Prostate gland (tissue), 2 donors: ENCODE measurements around the gene CDK5RAP2. TPM values are rescaled to one million over a fixed set of nuclear protein-coding genes. Genes with fewer than 3 reads are reported as not detected.

ENCODE experiments used
- DNase-seq: peaks from one replicate; pipeline ENCODE4 v3.0.0-alpha.2; 2019; ENCODE audit warnings: low spot score
- H3K27ac ChIP-seq, 2 donors: fragments of 200-600 bp; sonication (generic); 2 replicates each; pipeline ENCODE4 v1.5.1; 2017 to 2019
- H3K27me3 ChIP-seq: fragments of 200-600 bp; sonication (generic); replicated peaks from 2 replicates; pipeline ENCODE4 v1.5.1; 2019; ENCODE audit not compliant: insufficient read depth
- H3K36me3 ChIP-seq, 2 donors: fragments of 200-600 bp; sonication (generic); 1 replicate in 1 of 2; 2 replicates in 1 of 2; pipeline versions ENCODE4 v1.5.1 to v1.8.1; 2017 to 2019
- H3K4me1 ChIP-seq: fragments of 200-600 bp; sonication (generic); replicated peaks from 2 replicates; pipeline ENCODE4 v1.5.1; 2019
- H3K4me3 ChIP-seq, 2 donors: fragments of 200-600 bp; sonication (generic); 2 replicates each; pipeline ENCODE4 v1.5.1; 2017 to 2019
- H3K9me3 ChIP-seq: fragments of 200-600 bp; sonication (generic); 2 replicates; pipeline ENCODE4 v1.5.1; 2017
- POLR2A ChIP-seq: fragments of 450-650 bp; IDR thresholded peaks from one replicate; pipeline ENCODE4 v1.6.1; 2016; ENCODE audit warnings: antibody characterized with exemption, mild to moderate bottlenecking
- POLR2AphosphoS5 ChIP-seq: sonication (generic); formaldehyde crosslinking; IDR thresholded peaks from one replicate; pipeline ENCODE4 v1.6.1; 2017; ENCODE audit warnings: antibody characterized with exemption
- WGBS: methylation state at CpG from one replicate; pipeline ENCODE4 v1.1.5; 2018; 5-methylcytosine and 5-hydroxymethylcytosine counted together
- intact Hi-C: fragments of 100-400 bp; cut with DNase I; formaldehyde crosslinking; loops from one replicate; pipeline ENCODE4 v1.14.2; 2022
- total RNA-seq, 2 donors: library from RNA; depleted of rRNA; stranded (reverse); fragments of >200 nt; gene quantifications; one replicate each; pipeline ENCODE4 v1.1.0, GENCODE V29; 2016
- TF ChIP-seq, protein P1 (sequence below), 4 experiments: fragments of 200-600 bp in 2 of 4; fragments of 450-650 bp in 2 of 4; sonication (generic) in 2 of 4; IDR thresholded peaks; 1 replicate in 3 of 4; 2 replicates in 1 of 4; pipeline ENCODE4 v1.5.1; 2016 to 2019; ENCODE audit warnings: antibody characterized with exemption in 4 of 4, mild to moderate bottlenecking in 2 of 4, moderate library complexity in 2 of 4

Gene CDK5RAP2
- total RNA-seq, 2 donors from 2014 or later: 48.6 to 54.1 TPM

DNA sequence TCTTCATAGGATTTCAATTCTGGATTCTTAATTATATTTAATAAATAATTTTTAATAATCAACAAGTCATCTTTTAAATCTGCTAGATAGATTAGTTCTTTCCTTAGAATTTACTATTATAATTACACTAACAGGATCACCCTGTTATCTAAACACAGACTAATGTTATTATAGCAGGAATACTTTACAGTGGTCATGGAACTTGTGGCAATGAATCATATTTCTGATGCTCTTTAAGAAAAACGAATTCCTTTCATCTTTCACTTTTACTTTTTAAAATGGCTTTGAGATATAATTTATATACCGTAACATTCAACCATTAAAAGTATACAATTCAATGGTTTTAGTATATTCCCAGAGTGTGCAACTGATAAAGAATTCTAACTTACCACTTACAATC, 29.7 kb upstream of the CDK5RAP2 start:
- WGBS: 94% methylated on average over 2 of the region's 2 CpGs
- no peaks in the 10 kb centered on the region for H3K9me3 ChIP-seq
- TF ChIP-seq POLR2A (no peak), POLR2AphosphoS5 (no peak)
- TF ChIP-seq, protein P1, sequence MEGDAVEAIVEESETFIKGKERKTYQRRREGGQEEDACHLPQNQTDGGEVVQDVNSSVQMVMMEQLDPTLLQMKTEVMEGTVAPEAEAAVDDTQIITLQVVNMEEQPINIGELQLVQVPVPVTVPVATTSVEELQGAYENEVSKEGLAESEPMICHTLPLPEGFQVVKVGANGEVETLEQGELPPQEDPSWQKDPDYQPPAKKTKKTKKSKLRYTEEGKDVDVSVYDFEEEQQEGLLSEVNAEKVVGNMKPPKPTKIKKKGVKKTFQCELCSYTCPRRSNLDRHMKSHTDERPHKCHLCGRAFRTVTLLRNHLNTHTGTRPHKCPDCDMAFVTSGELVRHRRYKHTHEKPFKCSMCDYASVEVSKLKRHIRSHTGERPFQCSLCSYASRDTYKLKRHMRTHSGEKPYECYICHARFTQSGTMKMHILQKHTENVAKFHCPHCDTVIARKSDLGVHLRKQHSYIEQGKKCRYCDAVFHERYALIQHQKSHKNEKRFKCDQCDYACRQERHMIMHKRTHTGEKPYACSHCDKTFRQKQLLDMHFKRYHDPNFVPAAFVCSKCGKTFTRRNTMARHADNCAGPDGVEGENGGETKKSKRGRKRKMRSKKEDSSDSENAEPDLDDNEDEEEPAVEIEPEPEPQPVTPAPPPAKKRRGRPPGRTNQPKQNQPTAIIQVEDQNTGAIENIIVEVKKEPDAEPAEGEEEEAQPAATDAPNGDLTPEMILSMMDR (IDR thresholded peaks at IDR 0.05): no peak
- intact Hi-C loops: no loop called here
- H3K4me3 ChIP-seq: no peak overlapping the region
- no peaks in the 10 kb centered on the region for H3K36me3 ChIP-seq
- no peak for DNase-seq
- no peaks in the 10 kb centered on the region for H3K27me3 ChIP-seq
- no peaks in the 10 kb centered on the region for H3K4me1 ChIP-seq
- H3K27ac ChIP-seq: no peak overlapping the region

DNA sequence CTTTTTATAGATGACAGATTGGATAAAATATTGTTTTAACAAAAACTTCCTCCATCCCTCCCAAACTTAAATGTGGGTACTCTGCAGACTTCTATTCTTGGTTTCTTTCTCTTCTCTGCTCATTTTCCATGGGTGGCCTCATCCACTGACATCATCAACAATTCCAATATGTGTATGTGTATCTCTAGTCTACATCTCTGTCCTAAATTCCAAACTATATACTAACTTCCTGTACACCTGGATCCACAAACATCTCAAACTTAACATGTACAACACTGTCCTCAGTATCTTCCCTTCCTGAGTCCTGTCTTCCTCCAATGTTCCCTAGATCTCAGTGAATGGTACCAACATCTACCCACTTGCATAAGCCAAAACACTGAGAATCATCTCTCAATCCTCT, 28.5 kb upstream of the CDK5RAP2 start:
- intact Hi-C loops: no loop called here
- no peak for DNase-seq
- TF ChIP-seq POLR2A (no peak), POLR2AphosphoS5 (no peak)
- TF ChIP-seq, protein P1 (IDR thresholded peaks at IDR 0.05): no peak
- H3K36me3 ChIP-seq: no peaks in the 10 kb centered on the region
- H3K27ac ChIP-seq: no peak overlapping the region
- H3K4me1 ChIP-seq: no peaks in the 10 kb centered on the region
- no peak overlapping the region for H3K4me3 ChIP-seq
- no peaks in the 10 kb centered on the region for H3K27me3 ChIP-seq
- H3K9me3 ChIP-seq: no peaks in the 10 kb centered on the region

DNA sequence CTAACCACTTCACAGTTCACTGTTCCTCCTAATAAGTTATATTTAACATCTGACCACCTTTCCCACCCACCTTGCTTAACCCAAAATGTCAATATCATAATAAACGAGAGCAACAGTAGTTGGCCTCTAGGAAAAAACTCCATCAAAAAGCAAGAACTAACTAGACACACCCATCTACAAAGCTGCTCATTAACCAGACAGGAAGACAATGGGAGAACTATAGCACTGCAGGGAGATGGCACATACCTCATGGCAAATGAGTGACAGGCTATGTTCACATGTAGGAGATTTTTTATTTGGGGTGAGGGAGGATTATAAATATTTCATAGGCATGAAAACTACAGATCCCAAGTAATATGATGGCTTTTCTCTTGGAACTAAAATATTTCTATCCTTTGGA, 23.6 kb upstream of the CDK5RAP2 start:
- WGBS: 66% methylated on average over 1 of the region's 1 CpG

DNA sequence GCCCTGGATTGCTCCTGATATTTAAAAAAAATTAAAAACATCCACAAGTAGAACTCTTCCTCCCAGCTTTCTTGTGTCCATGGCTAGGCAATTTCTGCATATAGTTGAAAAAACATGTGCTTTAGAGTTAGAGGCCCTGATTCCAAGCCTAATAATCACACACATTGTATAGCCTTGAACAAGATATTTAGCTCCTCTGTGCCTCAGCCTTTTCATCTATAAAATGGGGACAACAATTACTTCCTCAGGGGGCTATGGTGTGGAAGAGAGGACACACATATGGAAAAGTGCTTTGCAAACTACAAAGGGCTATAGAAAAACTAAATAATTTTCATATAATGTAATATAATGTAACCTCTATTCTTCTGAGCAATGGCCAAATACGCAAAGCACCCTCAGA, 23.0 kb upstream of the CDK5RAP2 start:
- Histone ChIP-seq H3K27me3 (no peaks in the 10 kb centered on the region), H3K4me3 (no peak overlapping the region), H3K4me1 (no peaks in the 10 kb centered on the region), H3K9me3 (no peaks in the 10 kb centered on the region), H3K36me3 (no peaks in the 10 kb centered on the region), H3K27ac (no peak overlapping the region)
- TF ChIP-seq, protein P1 (IDR thresholded peaks at IDR 0.05): no peak
- no peak for TF ChIP-seq POLR2A
- TF ChIP-seq POLR2AphosphoS5: no peak
- no peak for DNase-seq
- WGBS: 100% methylated on average over 1 of the region's 1 CpG
- intact Hi-C loops: no loop called here

More for the DNA sequence above, 23.6 kb upstream of the CDK5RAP2 start:
- Histone ChIP-seq H3K4me3 (no peak overlapping the region), H3K27me3 (no peaks in the 10 kb centered on the region), H3K4me1 (no peaks in the 10 kb centered on the region), H3K27ac (no peak overlapping the region), H3K9me3 (no peaks in the 10 kb centered on the region), H3K36me3 (no peaks in the 10 kb centered on the region)
- no peak for TF ChIP-seq POLR2AphosphoS5
- TF ChIP-seq POLR2A: no peak
- TF ChIP-seq, protein P1 (IDR thresholded peaks at IDR 0.05): no peak
- DNase-seq: no peak
- intact Hi-C loops: no loop called here

DNA sequence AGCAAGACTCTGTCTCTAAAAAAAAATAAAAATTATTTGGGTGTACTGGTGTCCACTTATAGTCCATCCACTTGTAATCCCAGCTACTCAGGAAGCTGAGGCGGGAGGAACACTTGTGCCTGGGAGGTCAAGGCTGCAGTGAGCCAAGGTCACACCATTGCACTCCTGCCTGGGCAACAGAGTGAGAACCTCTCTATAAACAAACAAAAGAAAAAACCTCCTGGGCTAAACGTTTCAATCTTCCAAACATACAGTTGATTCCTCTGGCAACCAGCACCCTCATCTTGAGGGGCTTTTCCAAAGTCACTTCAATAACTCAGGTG, 13.9 kb upstream of the CDK5RAP2 start:
- WGBS: 47% methylated on average over 2 of the region's 2 CpGs
- Histone ChIP-seq H3K36me3 (no peaks in the 10 kb centered on the region), H3K4me3 (no peak overlapping the region), H3K27ac (no peak overlapping the region), H3K9me3 (no peaks in the 10 kb centered on the region), H3K4me1 (no peaks in the 10 kb centered on the region), H3K27me3 (no peaks in the 10 kb centered on the region)
- TF ChIP-seq POLR2A (no peak), POLR2AphosphoS5 (no peak)
- TF ChIP-seq, protein P1 (IDR thresholded peaks at IDR 0.05): no peak
- intact Hi-C loops: no loop called here
- DNase-seq: no peak
